Measurements from ENCODE around the gene C1orf122.
A peak's percentile ranks its signal among the peaks of the same experiment; 100 is the strongest.

Gene C1orf122

GRCh38 chr1:37797750-37798345 is 9.7 kb upstream of the C1orf122 start:
- no peak for DNase-seq (ENCODE audit: low spot score)

- no peak for DNase-seq (ENCODE audit: low spot score)
Measured at GRCh38 chr1:37802439-37802838, 5.2 kb upstream of the C1orf122 start.

- peak; percentile 26 for DNase-seq (ENCODE audit: low spot score)
Measured at GRCh38 chr1:37807220-37807554, 403 bp upstream of the C1orf122 start.

GRCh38 chr1:37808369-37809319 is 1.1 kb downstream of the C1orf122 start:
- peak; percentile 79 for DNase-seq (ENCODE audit: low spot score)

- no peak for DNase-seq (ENCODE audit: low spot score)
Measured at GRCh38 chr1:37809942-37810341, 2.4 kb downstream of the C1orf122 start.

- peak; percentile 60 for DNase-seq (ENCODE audit: low spot score)
Measured at GRCh38 chr1:37811027-37811655, 3.6 kb downstream of the C1orf122 start.

GRCh38 chr1:37813529-37814145 is 6.0 kb downstream of the C1orf122 start:
- no peak for DNase-seq (ENCODE audit: low spot score)

GRCh38 chr1:37814252-37814651 is 6.7 kb downstream of the C1orf122 start:
- DNase-seq (ENCODE audit: low spot score) = no peak

- no peak for DNase-seq (ENCODE audit: low spot score)
Measured at GRCh38 chr1:37817481-37817880, 9.9 kb downstream of the C1orf122 start.

GRCh38 chr1:37821481-37821880 is 13.9 kb downstream of the C1orf122 start:
- no peak for DNase-seq (ENCODE audit: low spot score)

- no peak for DNase-seq (ENCODE audit: low spot score)
Measured at GRCh38 chr1:37822906-37823815, 15.6 kb downstream of the C1orf122 start.

- no peak for DNase-seq (ENCODE audit: low spot score)
Measured at GRCh38 chr1:37824001-37824400, 16.4 kb downstream of the C1orf122 start.

GRCh38 chr1:37825506-37825905 is 17.9 kb downstream of the C1orf122 start:
- no peak for DNase-seq (ENCODE audit: low spot score)

GRCh38 chr1:37828410-37829074 is 21.0 kb downstream of the C1orf122 start:
- DNase-seq (ENCODE audit: low spot score) = no peak

- no peak for DNase-seq (ENCODE audit: low spot score)
Measured at GRCh38 chr1:37831109-37831508, 23.5 kb downstream of the C1orf122 start.

- DNase-seq (ENCODE audit: low spot score) = no peak
Measured at GRCh38 chr1:37831809-37832208, 24.2 kb downstream of the C1orf122 start.

GRCh38 chr1:37836788-37837187 is 29.2 kb downstream of the C1orf122 start:
- no peak for DNase-seq (ENCODE audit: low spot score)

GRCh38 chr1:37839676-37840075 is 32.1 kb downstream of the C1orf122 start:
- DNase-seq (ENCODE audit: low spot score) = no peak

GRCh38 chr1:37840711-37841110 is 33.1 kb downstream of the C1orf122 start:
- DNase-seq (ENCODE audit: low spot score) = no peak

GRCh38 chr1:37841652-37842051 is 34.1 kb downstream of the C1orf122 start:
- no peak for DNase-seq (ENCODE audit: low spot score)

- DNase-seq (ENCODE audit: low spot score) = no peak
Measured at GRCh38 chr1:37844536-37844935, 36.9 kb downstream of the C1orf122 start.

Data from HuH-7.5 (cell line).